Kidney (tissue), 14 donors: ENCODE measurements around the gene SCO2. TPM values are rescaled to one million over a fixed set of nuclear protein-coding genes. Genes with fewer than 3 reads are reported as not detected.
A peak's percentile ranks its signal among the peaks of the same experiment; 100 is the strongest.

Experiments used
- DNase-seq, 5 donors: peaks; one replicate each; pipeline ENCODE4 v3.0.0-alpha.2; 2013 to 2020
- FAIRE-seq: peaks from 2 replicates; lab custom pipeline; 2012; peaks lifted over from hg19 to GRCh38; lab: Jason Lieb, UNC
- H3K27ac ChIP-seq, 2 donors: one replicate each; pipeline ENCODE4 v1.7.0; 2013; ENCODE audit warnings: low read depth in 2 of 2, low read length in 2 of 2, inconsistent platforms in 1 of 2
- H3K27me3 ChIP-seq: one replicate; pipeline ENCODE4 v1.7.1; 2013; ENCODE audit warnings: low read length, inconsistent platforms; ENCODE audit not compliant: control insufficient read depth, insufficient read depth
- H3K36me3 ChIP-seq, 3 donors: one replicate each; pipeline versions ENCODE4 v1.7.0 to v1.7.1; 2013; ENCODE audit warnings: low read length in 3 of 3, control low read depth in 1 of 3, inconsistent platforms in 1 of 3; ENCODE audit not compliant: insufficient read depth in 3 of 3, control insufficient read depth in 2 of 3
- H3K4me1 ChIP-seq, 3 donors: one replicate each; pipeline versions ENCODE4 v1.7.0 to v1.7.1; 2013; ENCODE audit warnings: low read length in 3 of 3, inconsistent platforms in 1 of 3, low read depth in 1 of 3; ENCODE audit not compliant: control insufficient read depth in 2 of 3, insufficient read depth in 2 of 3
- H3K4me3 ChIP-seq, 3 donors: one replicate each; pipeline versions ENCODE4 v1.7.0 to v1.8.1; 2013; ENCODE audit warnings: low read length in 3 of 3, control low read depth in 1 of 3, inconsistent platforms in 1 of 3
- H3K9ac ChIP-seq, 3 donors: one replicate each; pipeline versions ENCODE4 v1.7.0 to v1.7.1; 2013; ENCODE audit warnings: low read length in 3 of 3, control low read depth in 1 of 3, inconsistent platforms in 1 of 3
- H3K9me3 ChIP-seq, 3 donors: one replicate each; pipeline versions ENCODE4 v1.7.0 to v1.7.1; 2013; ENCODE audit warnings: low read length in 3 of 3, control low read depth in 1 of 3, inconsistent platforms in 1 of 3; ENCODE audit not compliant: control insufficient read depth in 2 of 3, insufficient read depth in 1 of 3
- intact Hi-C: fragments of 100-400 bp; cut with DNase I; formaldehyde crosslinking; loops from one replicate; pipeline ENCODE4 v1.11.1; 2022
- polyA plus RNA-seq: library from polyadenylated mRNA; stranded (reverse); fragments of 350-450 nt; fragmentation: Illumina TruSeq; extraction: RNeasy Lipid Tissue Mini Kit (QIAGEN cat#74804); gene quantifications from one replicate; pipeline ENCODE4 v1.2.3, GENCODE V29; 2014; ENCODE audit warnings: low read depth, low replicate concordance; ENCODE audit not compliant: insufficient read depth
- total RNA-seq: library from RNA; stranded (reverse); fragmentation: NEBNext Ultra II Directional; extraction: Animal tissue kit (Norgen Biotek cat#: 25700); gene quantifications from one replicate; pipeline ENCODE4 v1.2.1, GENCODE V29; 2021
- TF ChIP-seq, protein P1 (sequence below): IDR thresholded peaks from 3 replicates; pipeline ENCODE4 v1.5.1; 2012; ENCODE audit warnings: mild to moderate bottlenecking, moderate library complexity, borderline replicate concordance; ENCODE audit not compliant: insufficient read depth; ENCODE audit errors: extremely low read depth
- donor health status: control.
- donor health status: control.
- donor health status: control.
- donor health status: control.
- donor health status: control.
- donor health status: DM: yes; HTN: yes; CAD: no.
- donor health status: Normal renal cell carcinoma (clear cell type).

SCO2 gene
- total and polyA plus RNA-seq, 2 donors from 2014 or later, result 1.1 to 4.1 TPM

DNA sequence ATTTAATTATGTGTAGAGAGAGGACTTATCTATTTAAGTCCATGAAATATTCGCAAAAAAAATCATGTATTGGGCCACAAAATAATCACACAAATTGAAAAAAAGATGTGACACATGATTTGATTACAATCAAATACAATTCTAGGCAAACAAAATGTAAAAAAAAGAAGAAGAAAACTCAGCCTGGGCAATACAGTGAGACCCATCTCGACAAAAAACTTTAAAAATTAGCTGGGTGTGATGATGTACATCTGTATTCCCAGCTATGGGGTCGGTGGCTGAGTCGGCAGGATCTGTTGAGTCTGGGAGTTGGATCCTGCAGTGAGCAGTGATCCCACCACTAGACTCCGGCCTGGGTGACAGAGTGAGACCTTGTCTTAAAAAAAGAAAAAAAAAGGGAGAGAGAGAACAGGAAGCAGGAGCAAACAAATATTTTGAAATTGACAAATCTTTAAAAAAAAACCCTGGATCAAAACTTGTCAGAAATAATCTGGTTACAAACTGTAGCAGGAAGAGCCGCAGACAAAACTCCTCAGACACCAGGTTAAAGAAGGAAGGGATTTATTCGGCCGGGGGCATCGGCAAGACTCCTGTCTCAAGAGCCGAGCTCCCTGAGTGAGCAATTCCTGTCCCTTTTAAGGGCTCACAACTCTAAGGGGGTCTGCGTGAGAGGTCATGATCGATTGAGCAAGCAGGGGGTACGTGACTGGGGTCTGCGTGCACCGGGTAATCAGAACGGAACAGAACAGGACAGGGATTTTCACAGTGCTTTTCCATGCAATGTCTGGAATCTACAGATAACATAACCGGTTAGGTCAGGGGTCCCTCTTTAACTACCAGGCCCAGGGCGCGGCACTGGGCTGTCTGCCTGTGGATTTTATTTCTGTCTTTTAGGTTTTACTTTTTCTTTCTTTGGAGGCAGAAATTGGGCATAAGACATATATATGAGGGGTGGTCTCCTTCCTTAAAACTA is 7.7 kb upstream of the SCO2 start:
- H3K9me3 ChIP-seq, result no peaks in the 10 kb centered on the region
- H3K27ac ChIP-seq, result no peak overlapping the region
- TF ChIP-seq, protein P1, sequence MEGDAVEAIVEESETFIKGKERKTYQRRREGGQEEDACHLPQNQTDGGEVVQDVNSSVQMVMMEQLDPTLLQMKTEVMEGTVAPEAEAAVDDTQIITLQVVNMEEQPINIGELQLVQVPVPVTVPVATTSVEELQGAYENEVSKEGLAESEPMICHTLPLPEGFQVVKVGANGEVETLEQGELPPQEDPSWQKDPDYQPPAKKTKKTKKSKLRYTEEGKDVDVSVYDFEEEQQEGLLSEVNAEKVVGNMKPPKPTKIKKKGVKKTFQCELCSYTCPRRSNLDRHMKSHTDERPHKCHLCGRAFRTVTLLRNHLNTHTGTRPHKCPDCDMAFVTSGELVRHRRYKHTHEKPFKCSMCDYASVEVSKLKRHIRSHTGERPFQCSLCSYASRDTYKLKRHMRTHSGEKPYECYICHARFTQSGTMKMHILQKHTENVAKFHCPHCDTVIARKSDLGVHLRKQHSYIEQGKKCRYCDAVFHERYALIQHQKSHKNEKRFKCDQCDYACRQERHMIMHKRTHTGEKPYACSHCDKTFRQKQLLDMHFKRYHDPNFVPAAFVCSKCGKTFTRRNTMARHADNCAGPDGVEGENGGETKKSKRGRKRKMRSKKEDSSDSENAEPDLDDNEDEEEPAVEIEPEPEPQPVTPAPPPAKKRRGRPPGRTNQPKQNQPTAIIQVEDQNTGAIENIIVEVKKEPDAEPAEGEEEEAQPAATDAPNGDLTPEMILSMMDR, result no peak
- H3K4me3 ChIP-seq, result no peak overlapping the region
- peaks cover 7% of the 10 kb centered on the region for H3K27me3 ChIP-seq
- no peak overlapping the region for H3K9ac ChIP-seq
- FAIRE-seq (no peak), DNase-seq (peak in 2 of 5 donors; percentile 38 to 41)
- peaks cover 0 to 8% (median 0%) of the 10 kb centered on the region in 3 donors for H3K4me1 ChIP-seq
- no peaks in the 10 kb centered on the region for H3K36me3 ChIP-seq
- intact Hi-C loops, result no loop called here

DNA sequence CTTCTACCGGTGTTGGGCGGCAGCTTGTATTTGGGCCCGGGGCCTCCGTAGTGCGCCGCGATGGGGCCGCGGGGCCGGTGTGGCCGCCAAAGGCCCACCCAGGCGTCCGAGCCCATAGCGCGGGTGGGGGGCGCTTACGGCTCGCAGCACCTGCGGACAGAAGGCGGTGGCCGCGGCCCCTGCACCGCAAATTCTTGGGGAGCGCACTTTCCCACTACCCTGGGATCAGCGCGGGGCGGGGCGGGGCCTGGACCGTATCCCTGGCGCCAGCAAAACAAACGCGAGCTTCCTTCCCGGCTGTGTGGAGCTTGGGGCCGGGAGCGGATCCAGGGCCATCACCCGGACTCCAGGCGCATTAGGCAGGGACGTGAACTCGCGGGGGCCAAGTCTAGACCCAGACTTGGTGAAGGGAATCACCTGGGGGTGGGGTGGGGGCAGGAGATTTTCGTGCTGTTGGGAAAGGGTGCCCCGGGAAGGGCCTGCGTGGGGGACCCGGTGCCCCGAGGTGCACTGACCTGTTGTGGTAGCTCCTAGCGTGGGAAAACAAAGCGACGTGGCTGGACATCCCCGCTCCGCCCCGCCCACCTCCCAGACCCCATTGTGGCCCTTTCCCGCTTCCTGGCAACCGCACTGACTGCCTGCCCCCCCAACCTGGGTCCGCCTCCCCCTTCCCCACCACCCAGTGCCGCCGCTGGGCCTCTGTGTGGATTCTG is 6.7 kb upstream of the SCO2 start:
- Histone ChIP-seq H3K27ac (peak overlapping the region; percentile 87 to 96), H3K4me3 (peak overlapping the region in 1 of 3 donors; percentile 56), H3K27me3 (peaks cover 7% of the 10 kb centered on the region), H3K4me1 (peaks cover 0 to 12% (median 0%) of the 10 kb centered on the region in 3 donors), H3K9ac (peak overlapping the region in 2 of 3 donors; percentile 46 to 48), H3K36me3 (no peaks in the 10 kb centered on the region), H3K9me3 (no peaks in the 10 kb centered on the region)
- FAIRE-seq, result no peak
- intact Hi-C loops, result no loop called here
- TF ChIP-seq, protein P1, result no peak
- DNase-seq, result peak; percentile 64 to 94 (median 80)

DNA sequence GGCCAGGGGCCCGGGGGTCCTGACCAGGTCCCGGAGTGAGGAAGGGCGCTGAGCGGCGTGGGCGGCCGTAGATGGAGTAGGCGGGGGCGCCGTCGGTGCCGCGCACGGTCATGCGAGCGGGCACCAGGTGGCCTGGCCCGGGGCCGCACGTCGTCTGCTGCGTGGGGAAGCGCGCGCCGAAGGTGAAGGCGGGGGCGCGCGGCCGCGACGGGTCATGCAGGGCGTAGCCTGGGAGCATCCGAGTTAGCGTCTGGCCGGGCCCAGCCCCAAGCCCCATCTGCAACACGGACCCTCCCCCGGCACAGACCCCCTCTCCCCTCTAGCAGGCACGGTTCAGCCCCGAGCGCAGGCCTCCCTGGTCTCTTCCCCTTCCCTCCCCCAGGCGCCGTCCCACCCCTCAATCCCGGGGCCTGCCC is 6.2 kb upstream of the SCO2 start:
- Histone ChIP-seq H3K27me3 (peaks cover 7% of the 10 kb centered on the region), H3K4me1 (peaks cover 0 to 17% (median 0%) of the 10 kb centered on the region in 3 donors), H3K27ac (peak overlapping the region; percentile 87 to 96), H3K4me3 (peak overlapping the region in 2 of 3 donors; percentile 50 to 56), H3K9me3 (no peaks in the 10 kb centered on the region), H3K36me3 (no peaks in the 10 kb centered on the region), H3K9ac (peak overlapping the region in 2 of 3 donors; percentile 46 to 69)
- DNase-seq, result peak in 2 of 5 donors; percentile 69 to 92
- TF ChIP-seq, protein P1, result no peak
- intact Hi-C loops, result no loop called here
- FAIRE-seq, result no peak
